IMR-90 (cell line): ENCODE data around the gene SKP1. TPM values are rescaled to one million over a fixed set of nuclear protein-coding genes. Genes with fewer than 3 reads are reported as not detected.

Experiments
- ATAC-seq: fragments of 200-7000 bp; cut with Tn5 transposase; 2 replicates; pipeline ENCODE4 v1.9.1; 2020; ENCODE audit warnings: low read depth, mild to moderate bottlenecking, moderate library complexity
- BruUV-seq: library from RNA; stranded (reverse); fragments of 400-500 nt; replicated peaks from 2 replicates; lab custom pipeline; 2021; lab: Mats Ljungman, UMichigan
- CTCF ChIA-PET: fragments of 300-600 bp; formaldehyde crosslinking; extraction: SDS; loops from one replicate; lab custom pipeline; 2021; ENCODE audit warnings: antibody characterized with exemption; lab: Yijun Ruan, JAX
- POLR2A ChIA-PET: fragments of 300-600 bp; sonication (Branson Sonifier 250); formaldehyde crosslinking; loops from one replicate; lab custom pipeline; 2022; ENCODE audit warnings: antibody characterized with exemption; ENCODE audit not compliant: unreplicated experiment; lab: Charles Lee
- DNase-seq: peaks from one replicate; pipeline ENCODE4 v3.0.0; 2013
- H2AFZ ChIP-seq: replicated peaks from 2 replicates; pipeline ENCODE3; 2013; ENCODE audit warnings: low read length, mild to moderate bottlenecking; ENCODE audit not compliant: poor library complexity
- H2AK5ac ChIP-seq: 2 replicates; pipeline ENCODE4 v1.6.1; 2013; ENCODE audit warnings: low read depth, low read length, inconsistent platforms
- H2AK9ac ChIP-seq: replicated peaks from 2 replicates; pipeline ENCODE3; 2013; ENCODE audit warnings: mild to moderate bottlenecking, low read depth, low read length, moderate library complexity; ENCODE audit not compliant: poor library complexity
- H2BK120ac ChIP-seq: 2 replicates; pipeline ENCODE4 v1.6.1; 2013; ENCODE audit warnings: low read depth, low read length, inconsistent platforms
- H2BK15ac ChIP-seq: 3 replicates; pipeline ENCODE4 v1.6.1; 2013; ENCODE audit warnings: low read depth, low read length, inconsistent platforms
- H2BK20ac ChIP-seq: 2 replicates; pipeline ENCODE4 v1.6.1; 2013; ENCODE audit warnings: low read depth, mild to moderate bottlenecking, inconsistent platforms, low read length, moderate library complexity
- H2BK5ac ChIP-seq: 2 replicates; pipeline ENCODE4 v1.6.1; 2013; ENCODE audit warnings: mild to moderate bottlenecking, low read depth, low read length, inconsistent platforms; ENCODE audit not compliant: poor library complexity, severe bottlenecking
- H3K14ac ChIP-seq: replicated peaks from 2 replicates; pipeline ENCODE4 v1.6.1; 2013; ENCODE audit warnings: low read depth, low read length, inconsistent platforms
- H3K18ac ChIP-seq: 2 replicates; pipeline ENCODE4 v1.6.1; 2013; ENCODE audit warnings: low read depth, low read length, control low read depth
- H3K23ac ChIP-seq: 2 replicates; pipeline ENCODE4 v1.6.1; 2013; ENCODE audit warnings: low read depth, low read length, inconsistent platforms
- H3K27ac ChIP-seq: 2 replicates; pipeline ENCODE4 v1.5.1; 2013; ENCODE audit warnings: mild to moderate bottlenecking, control low read depth, low read length; ENCODE audit not compliant: insufficient read depth
- H3K27me3 ChIP-seq: 2 replicates; pipeline ENCODE4 v1.6.1; 2013; ENCODE audit warnings: low read length; ENCODE audit not compliant: control insufficient read depth, insufficient read depth
- H3K36me3 ChIP-seq: 2 replicates; pipeline ENCODE4 v1.6.1; 2013; ENCODE audit warnings: low read length, mixed read lengths; ENCODE audit not compliant: control insufficient read depth, insufficient read depth
- H3K4ac ChIP-seq: 2 replicates; pipeline ENCODE4 v1.6.1; 2013; ENCODE audit warnings: low read depth, low read length, inconsistent platforms
- H3K4me1 ChIP-seq: 2 replicates; pipeline ENCODE4 v1.6.1; 2013; ENCODE audit warnings: low read length, mixed read lengths; ENCODE audit not compliant: control insufficient read depth, insufficient read depth
- H3K4me2 ChIP-seq: 2 replicates; pipeline ENCODE4 v1.6.1; 2013; ENCODE audit warnings: low read depth, mild to moderate bottlenecking, control low read depth, low read length, moderate library complexity
- H3K4me3 ChIP-seq: 2 replicates; pipeline ENCODE4 v1.5.1; 2013; ENCODE audit warnings: low read depth, mild to moderate bottlenecking, control low read depth, low read length, moderate library complexity; ENCODE audit not compliant: insufficient read depth
- H3K56ac ChIP-seq: 2 replicates; pipeline ENCODE4 v1.6.1; 2013; ENCODE audit warnings: low read length, inconsistent platforms; ENCODE audit not compliant: insufficient read depth; ENCODE audit errors: extremely low read depth
- H3K79me1 ChIP-seq, 2 experiments: 2 replicates each; pipeline ENCODE4 v1.6.1; 2013; ENCODE audit warnings: low read length in 2 of 2, inconsistent platforms in 1 of 2, low read depth in 1 of 2
- H3K9ac ChIP-seq: 2 replicates; pipeline ENCODE4 v1.6.1; 2013; ENCODE audit warnings: low read depth, low read length, control low read depth
- H3K9me1 ChIP-seq: 2 replicates; pipeline ENCODE4 v1.6.1; 2013; ENCODE audit warnings: low read length, inconsistent platforms; ENCODE audit not compliant: insufficient read depth
- H3K9me3 ChIP-seq: 2 replicates; pipeline ENCODE4 v1.6.1; 2013; ENCODE audit warnings: low read length; ENCODE audit not compliant: control insufficient read depth, insufficient read depth
- H4K20me1 ChIP-seq: 2 replicates; pipeline ENCODE4 v1.6.1; 2013; ENCODE audit warnings: low read length, inconsistent platforms; ENCODE audit not compliant: insufficient read depth
- H4K5ac ChIP-seq: 2 replicates; pipeline ENCODE4 v1.6.1; 2013; ENCODE audit warnings: mild to moderate bottlenecking, low read depth, low read length, control low read depth
- H4K8ac ChIP-seq, 2 experiments: 2 replicates each; pipeline ENCODE4 v1.6.1; 2013; ENCODE audit warnings: low read depth in 2 of 2, low read length in 2 of 2, control low read depth in 1 of 2, inconsistent platforms in 1 of 2
- H4K91ac ChIP-seq: 2 replicates; pipeline ENCODE4 v1.6.1; 2013; ENCODE audit warnings: low read depth, low read length, inconsistent platforms; ENCODE audit not compliant: insufficient read depth
- ELK1 ChIP-seq: fragments of 150-350 bp; IDR thresholded peaks from 2 replicates; pipeline ENCODE4 v1.6.1; 2016; ENCODE audit warnings: low read depth, mild to moderate bottlenecking, low read length, moderate library complexity, borderline replicate concordance
- MAZ ChIP-seq: IDR thresholded peaks from 2 replicates; pipeline ENCODE4 v1.6.1; 2012; ENCODE audit warnings: low read depth, mild to moderate bottlenecking, low read length, improper control_type of control experiment, moderate library complexity, borderline replicate concordance
- WGBS, 2 experiments: methylation state at CpG; one replicate each; pipeline versions ENCODE4 v1.1.5 to v1.1.7; 2013; ENCODE audit warnings: missing lambda C conversion rate in 2 of 2; ENCODE audit not compliant: insufficient read length in 1 of 2; ENCODE audit errors: extremely low coverage in 2 of 2; 5-methylcytosine and 5-hydroxymethylcytosine counted together
- dilution Hi-C: fragments of 300-500 bp; cut with HindIII; formaldehyde crosslinking; loops from one replicate; pipeline ENCODE4 v1.14.3; 2018; ENCODE audit warnings: low sequenced_read_pairs; ENCODE audit not compliant: unreplicated experiment
- in situ Hi-C: fragments of 300-500 bp; cut with MboI; formaldehyde crosslinking; loops from 3 replicates; pipeline ENCODE4 v1.14.3; 2019; ENCODE audit warnings: low sequenced_read_pairs, inconsistent platforms, mixed read lengths
- intact Hi-C: fragments of 100-400 bp; cut with micrococcal nuclease; formaldehyde crosslinking; loops from 2 replicates; pipeline ENCODE4 v1.10.0; 2022
- polyA plus RNA-seq, 3 experiments: library from polyadenylated mRNA; depleted of rRNA; stranded (reverse); fragments of >200 nt; gene quantifications; 2 replicates each; pipeline ENCODE4 v1.2.3, GENCODE V29; 2012; ENCODE audit warnings: low replicate concordance in 1 of 3
- total RNA-seq: library from RNA; depleted of rRNA; stranded (reverse); fragments of >200 nt; gene quantifications from 2 replicates; pipeline ENCODE4 v1.2.3, GENCODE V29; 2012

The SKP1 gene
- total and polyA plus RNA-seq, 2 of the 4 experiments (the other 2 are of a cell fraction) = 206 to 618 TPM

DNA sequence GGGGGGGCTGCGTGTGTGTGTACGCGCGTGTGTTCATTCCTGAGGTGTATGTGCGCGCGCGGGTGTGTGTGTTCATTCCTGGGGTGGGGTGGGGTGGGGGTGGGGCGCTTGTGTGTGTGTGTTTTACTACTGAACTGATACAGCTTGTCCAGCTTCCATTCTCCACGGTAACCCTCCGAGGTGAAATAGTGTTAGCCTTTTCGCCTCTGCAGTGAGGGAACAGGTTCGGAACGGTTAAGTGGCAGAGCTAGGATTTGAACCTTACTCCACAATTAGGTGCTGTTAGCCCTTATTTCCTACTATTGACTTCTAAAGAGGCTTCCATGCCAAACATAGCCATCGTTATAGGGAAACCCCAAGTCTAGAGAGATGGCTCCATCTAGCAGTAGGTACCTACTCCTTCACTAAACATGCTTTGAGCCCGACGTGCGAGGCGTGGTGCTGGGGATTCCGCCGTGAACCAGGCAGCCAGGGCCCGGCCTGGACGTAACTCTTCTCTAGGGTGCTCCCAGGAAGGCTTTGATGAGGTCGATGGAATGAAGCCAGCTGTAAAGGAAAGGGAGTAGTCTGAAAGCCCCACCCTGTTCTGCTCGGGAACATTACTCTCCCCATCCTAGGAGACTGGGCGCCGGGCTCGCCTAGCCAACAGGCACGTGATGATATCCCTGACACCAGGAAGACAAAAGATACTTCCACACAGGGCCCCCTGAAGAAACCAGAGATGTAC lies 782 bp upstream of the SKP1 start:
- BruUV-seq = no TSS peak
- H3K79me1 ChIP-seq = peaks cover 12 to 27% of the 10 kb centered on the region in 2 experiments
- peak overlapping the region; percentile 99 for H3K4ac ChIP-seq
- peak overlapping the region; percentile 97 for H3K9ac ChIP-seq
- H2BK15ac ChIP-seq = 0 out of 3 replicates have a peak overlapping the region, but pooled peaks have one; percentile 8
- WGBS, 2 experiments = no CpG with 5 or more reads among the region's 29 CpGs
- peak overlapping the region; percentile 99 for H4K5ac ChIP-seq
- peak overlapping the region; percentile 99 for H3K23ac ChIP-seq
- 0 out of 2 replicates have a peak overlapping the region, but pooled peaks have one; percentile 46 for H2BK20ac ChIP-seq
- peak overlapping the region; percentile 97 for H2AK5ac ChIP-seq
- ChIA-PET CTCF (interaction anchor here (1.0 to 1.1 kb wide), 3 partner anchors 24 to 112 kb away, joined by 3 read pairs; partner anchors contain the start of gene PPP2CA), POLR2A (interaction anchor here (0.6 kb wide), 1 partner anchor 34 kb away, joined by 6 read pairs; no protein-coding TSS in a partner anchor)
- peaks cover 6% of the 10 kb centered on the region; the same call in 1 of the 2 replicates for H3K9me1 ChIP-seq
- no peaks in the 10 kb centered on the region for H3K9me3 ChIP-seq
- H3K36me3 ChIP-seq = peaks cover 7% of the 10 kb centered on the region; the same call in 1 of the 2 replicates
- H4K91ac ChIP-seq = peak overlapping the region; percentile 97
- in situ Hi-C loops (no loop called here), intact Hi-C loops (loop anchor here (2.0 kb wide), 1 partner anchor 47 kb away; no protein-coding TSS in a partner anchor), dilution Hi-C loops (no loop called here)
- peak overlapping the region; percentile 98 for H2AK9ac ChIP-seq
- peak overlapping the region; percentile 60 for H2BK120ac ChIP-seq
- peak overlapping the region; percentile 99 for H3K14ac ChIP-seq
- H2BK5ac ChIP-seq = peak overlapping the region; percentile 90
- H3K4me3 ChIP-seq = peak overlapping the region; percentile 92
- DNase-seq (no peak), ATAC-seq (no peak)
- peaks cover 39% of the 10 kb centered on the region for H4K20me1 ChIP-seq
- H3K18ac ChIP-seq = peak overlapping the region; percentile 81
- H4K8ac ChIP-seq = peak overlapping the region; percentile 95 to 100
- H3K27ac ChIP-seq = peak overlapping the region; percentile 93
- H3K4me2 ChIP-seq = peak overlapping the region; percentile 99
- no peaks in the 10 kb centered on the region for H3K27me3 ChIP-seq
- peak overlapping the region; percentile 98 for H2AFZ ChIP-seq
- TF ChIP-seq ELK1 (no peak), MAZ (peak; percentile 91; the same call in 1 of the 2 replicates)
- no peaks in the 10 kb centered on the region; the same call in 1 of the 2 replicates for H3K4me1 ChIP-seq
- H3K56ac ChIP-seq = peak overlapping the region; percentile 86
